Hepatocyte (in vitro differentiated cells): Measurements from ENCODE around the gene XPO6.

Source experiments
- EZH2 ChIP-seq: fragments of 200-600 bp; sonication (generic); IDR thresholded peaks from 2 replicates; pipeline ENCODE4 v1.6.1; 2016; ENCODE audit warnings: antibody characterized with exemption, mild to moderate bottlenecking, borderline replicate concordance
- EZH2phosphoT487 ChIP-seq: fragments of 200-600 bp; sonication (generic); IDR thresholded peaks from one replicate; pipeline ENCODE4 v1.6.1; 2018; ENCODE audit warnings: antibody characterized with exemption, mild to moderate bottlenecking, low read depth, moderate library complexity; ENCODE audit not compliant: unreplicated experiment, severe bottlenecking
- TF ChIP-seq, protein P1 (sequence below): fragments of 200-600 bp; sonication (generic); IDR thresholded peaks from 2 replicates; pipeline ENCODE4 v1.5.1; 2016; ENCODE audit warnings: antibody characterized with exemption, mild to moderate bottlenecking; ENCODE audit not compliant: poor library complexity

DNA sequence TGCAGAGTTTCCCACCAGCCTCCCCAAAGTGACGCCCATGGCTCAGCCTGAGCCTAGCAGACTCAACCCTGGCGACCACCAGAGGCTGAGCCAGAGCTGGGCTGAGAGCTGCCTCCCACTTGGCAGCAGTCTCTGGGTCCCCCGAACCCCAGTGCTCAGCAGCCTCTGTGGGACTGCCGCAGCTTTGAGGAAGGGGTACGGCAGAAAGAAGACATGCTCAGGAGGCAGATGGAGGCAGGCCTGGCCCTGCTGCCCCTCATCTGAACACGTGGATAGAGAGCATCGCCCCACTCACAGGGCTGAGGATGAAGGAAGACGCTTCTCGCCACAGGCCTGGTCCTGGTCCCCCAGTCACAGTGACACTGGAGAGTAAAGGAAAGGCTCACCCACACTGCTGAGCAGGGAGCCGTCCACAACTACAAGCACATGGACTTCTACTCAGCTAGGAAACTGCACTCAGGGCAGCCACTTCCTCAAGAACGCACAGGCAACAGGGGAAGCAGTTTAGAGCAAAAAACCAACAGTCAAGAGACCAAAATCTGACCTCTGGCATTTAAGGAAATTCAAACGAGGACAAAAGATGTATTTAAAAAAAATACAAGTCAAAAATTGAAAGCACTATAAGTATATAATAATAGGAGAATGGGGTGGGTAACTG is 103.0 kb downstream of the XPO6 start:
- TF ChIP-seq, protein P1, sequence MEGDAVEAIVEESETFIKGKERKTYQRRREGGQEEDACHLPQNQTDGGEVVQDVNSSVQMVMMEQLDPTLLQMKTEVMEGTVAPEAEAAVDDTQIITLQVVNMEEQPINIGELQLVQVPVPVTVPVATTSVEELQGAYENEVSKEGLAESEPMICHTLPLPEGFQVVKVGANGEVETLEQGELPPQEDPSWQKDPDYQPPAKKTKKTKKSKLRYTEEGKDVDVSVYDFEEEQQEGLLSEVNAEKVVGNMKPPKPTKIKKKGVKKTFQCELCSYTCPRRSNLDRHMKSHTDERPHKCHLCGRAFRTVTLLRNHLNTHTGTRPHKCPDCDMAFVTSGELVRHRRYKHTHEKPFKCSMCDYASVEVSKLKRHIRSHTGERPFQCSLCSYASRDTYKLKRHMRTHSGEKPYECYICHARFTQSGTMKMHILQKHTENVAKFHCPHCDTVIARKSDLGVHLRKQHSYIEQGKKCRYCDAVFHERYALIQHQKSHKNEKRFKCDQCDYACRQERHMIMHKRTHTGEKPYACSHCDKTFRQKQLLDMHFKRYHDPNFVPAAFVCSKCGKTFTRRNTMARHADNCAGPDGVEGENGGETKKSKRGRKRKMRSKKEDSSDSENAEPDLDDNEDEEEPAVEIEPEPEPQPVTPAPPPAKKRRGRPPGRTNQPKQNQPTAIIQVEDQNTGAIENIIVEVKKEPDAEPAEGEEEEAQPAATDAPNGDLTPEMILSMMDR = no peak
- TF ChIP-seq EZH2 (no peak), EZH2phosphoT487 (no peak)
